Measurements from ENCODE around the gene RAP1GAP.

The RAP1GAP gene

GRCh38 chr1:21661886-21662285 is 7.3 kb downstream of the RAP1GAP start:
- DNase-seq, result no peak

GRCh38 chr1:21659924-21660326 is 9.2 kb downstream of the RAP1GAP start:
- no peak for DNase-seq

GRCh38 chr1:21659099-21659923 is 9.8 kb downstream of the RAP1GAP start:
- DNase-seq, result peak; percentile 53

GRCh38 chr1:21657456-21658190 is 11.5 kb downstream of the RAP1GAP start:
- DNase-seq, result no peak

GRCh38 chr1:21655748-21656147 is 13.4 kb downstream of the RAP1GAP start:
- no peak for DNase-seq

- no peak for DNase-seq
Observed at GRCh38 chr1:21655259-21655658, 13.9 kb downstream of the RAP1GAP start.

GRCh38 chr1:21654209-21654608 is 14.9 kb downstream of the RAP1GAP start:
- DNase-seq, result no peak

- no peak for DNase-seq
Observed at GRCh38 chr1:21653744-21654100, 15.4 kb downstream of the RAP1GAP start.

GRCh38 chr1:21652937-21653743 is 16.0 kb downstream of the RAP1GAP start:
- DNase-seq, result no peak

- no peak for DNase-seq
Observed at GRCh38 chr1:21652101-21652936, 16.8 kb downstream of the RAP1GAP start.

- no peak for DNase-seq
Observed at GRCh38 chr1:21651214-21652042, 17.7 kb downstream of the RAP1GAP start.

GRCh38 chr1:21650400-21650799 is 18.8 kb downstream of the RAP1GAP start:
- no peak for DNase-seq

GRCh38 chr1:21649315-21649714 is 19.8 kb downstream of the RAP1GAP start:
- no peak for DNase-seq

GRCh38 chr1:21648791-21649190 is 20.4 kb downstream of the RAP1GAP start:
- DNase-seq, result no peak

- DNase-seq, result no peak
Observed at GRCh38 chr1:21648352-21648730, 20.8 kb downstream of the RAP1GAP start.

- DNase-seq, result peak; percentile 27
Observed at GRCh38 chr1:21647431-21648351, 21.5 kb downstream of the RAP1GAP start.

GRCh38 chr1:21645550-21645949 is 23.6 kb downstream of the RAP1GAP start:
- DNase-seq, result no peak

- DNase-seq, result no peak
Observed at GRCh38 chr1:21644906-21645305, 24.3 kb downstream of the RAP1GAP start.

GRCh38 chr1:21644348-21644747 is 24.8 kb downstream of the RAP1GAP start:
- no peak for DNase-seq

- no peak for DNase-seq
Observed at GRCh38 chr1:21643624-21644023, 25.5 kb downstream of the RAP1GAP start.

Data from GDM1 (cell line).